A549 (cell line): ENCODE data around the gene USP17L22. TPM values are rescaled to one million over a fixed set of nuclear protein-coding genes. Genes with fewer than 3 reads are reported as not detected.
"Not testable (repeated sequence)": the region's sequence is repeated elsewhere in the genome, so short reads cannot be mapped to it uniquely, and the experiment has no call there.

Experiments used
- ATAC-seq, 2 experiments: fragments of 200-7000 bp in 1 of 2; fragments of >200 bp in 1 of 2; cut with Nextera tagmentation in 1 of 2; cut with Tn5 transposase in 1 of 2; 3 replicates each; pipeline versions ENCODE4 v1.8.0 to v1.9.1; 2018 to 2020; ENCODE audit warnings: mild to moderate bottlenecking in 1 of 2, moderate library complexity in 1 of 2
- CTCF ChIA-PET: fragments of 300-600 bp; sonication (Branson Sonifier 250); formaldehyde crosslinking; extraction: SDS; loops from one replicate; lab custom pipeline; 2021; ENCODE audit warnings: antibody characterized with exemption, inconsistent platforms; lab: Yijun Ruan, JAX
- POLR2A ChIA-PET: fragments of 350-600 bp; formaldehyde crosslinking; extraction: SDS; loops from one replicate; lab custom pipeline; 2021; ENCODE audit warnings: antibody characterized with exemption, inconsistent platforms; lab: Yijun Ruan, JAX
- DNase-seq, 2 experiments: peaks; one replicate each; pipeline versions ENCODE4 v3.0.0 to v3.0.0-alpha.2; 2011 to 2016; ENCODE audit warnings: low read depth in 1 of 2, low spot score in 1 of 2
- FAIRE-seq: peaks from 2 replicates; lab custom pipeline; 2011; peaks lifted over from hg19 to GRCh38; lab: Jason Lieb, UNC
- H3K27ac ChIP-seq, 2 experiments: fragments of >200 bp; sonication (Bioruptor Twin); formaldehyde crosslinking; 3 replicates each; pipeline ENCODE4 v1.5.1; 2016 to 2017
- H3K4me1 ChIP-seq: fragments of >200 bp; sonication (Bioruptor Twin); formaldehyde crosslinking; 3 replicates; pipeline ENCODE4 v1.6.1; 2016
- H3K4me2 ChIP-seq: fragments of >200 bp; sonication (Bioruptor Twin); formaldehyde crosslinking; 3 replicates; pipeline ENCODE4 v1.6.1; 2016
- H3K4me3 ChIP-seq: fragments of >200 bp; sonication (Bioruptor Twin); formaldehyde crosslinking; 3 replicates; pipeline ENCODE4 v1.5.1; 2016
- H3K9me3 ChIP-seq: fragments of >200 bp; sonication (Bioruptor Twin); formaldehyde crosslinking; 3 replicates; pipeline ENCODE4 v1.6.1; 2016
- WGBS: methylation state at CpG from one replicate; pipeline ENCODE4 v1.1.6; 2017; ENCODE audit errors: missing lambda C conversion rate; 5-methylcytosine and 5-hydroxymethylcytosine counted together
- polyA plus RNA-seq, 4 experiments: library from polyadenylated mRNA; depleted of rRNA in 3 of 4; stranded (reverse); fragments of >200 nt; fragmentation: RNase III in 1 of 4; extraction: RNeasy Plus Mini Kit Qiagen cat#74134 plus additional on column Dnase treatment in 1 of 4; gene quantifications; 2 replicates in 3 of 4; 3 replicates in 1 of 4; pipeline ENCODE4 v1.2.3, GENCODE V29; 2011 to 2017

USP17L22 gene
- polyA plus RNA-seq, 2 of the 4 experiments (the other 2 are of a cell fraction), result not detected

DNA sequence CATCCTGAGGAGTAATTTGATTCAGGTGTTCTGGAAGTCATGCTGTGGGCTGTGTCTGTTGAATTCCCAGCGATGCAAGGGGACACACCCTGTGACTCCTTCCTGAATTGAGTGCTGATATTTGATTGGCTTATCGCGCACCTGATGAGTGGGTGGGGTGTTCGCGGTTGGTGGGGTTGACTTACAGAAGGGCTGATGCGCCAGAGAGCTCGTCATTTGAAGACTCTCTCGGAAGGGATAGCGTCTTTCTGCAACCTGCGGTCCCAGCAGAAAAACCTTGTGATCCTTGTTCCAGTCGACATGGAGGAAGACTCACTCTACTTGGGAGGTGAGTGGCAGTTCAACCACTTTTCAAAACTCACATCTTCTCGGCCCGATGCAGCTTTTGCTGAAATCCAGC, 4.8 kb upstream of the USP17L22 start, which contains the start of gene USP17L21:
USP17L21 (plus strand) TSS at position 301 of the 400 bp plus-strand sequence; CDS start at position 301, 0 bp downstream.
- ATAC-seq, H3K4me3 ChIP-seq, H3K27ac ChIP-seq, POLR2A ChIA-PET, H3K9me3 ChIP-seq, DNase-seq, CTCF ChIA-PET, H3K4me2 ChIP-seq, FAIRE-seq, H3K4me1 ChIP-seq: not testable (repeated sequence)
- no CpG with 5 or more reads among the region's 13 CpGs for WGBS

DNA sequence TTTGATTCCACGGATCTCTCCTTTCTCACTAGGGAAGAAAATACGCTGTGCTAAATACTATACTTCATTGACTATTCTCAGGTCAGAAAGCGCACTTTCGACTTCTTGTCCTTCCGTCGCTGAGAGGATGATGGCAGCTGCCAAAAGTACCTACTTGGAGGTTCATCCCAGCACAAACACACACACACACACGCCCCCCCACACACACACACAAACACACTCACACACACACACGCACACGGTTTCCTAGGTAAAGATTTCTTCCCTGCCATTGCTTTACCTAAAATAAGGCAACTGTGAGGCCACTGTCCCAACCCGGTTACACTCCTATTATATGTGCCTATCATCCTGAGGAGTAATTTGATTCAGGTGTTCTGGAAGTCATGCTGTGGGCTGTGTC, 4.3 kb downstream of the USP17L22 start:
- DNase-seq, CTCF ChIA-PET, FAIRE-seq, H3K27ac ChIP-seq, ATAC-seq, H3K4me1 ChIP-seq, H3K9me3 ChIP-seq, H3K4me3 ChIP-seq, POLR2A ChIA-PET, H3K4me2 ChIP-seq: not testable (repeated sequence)
- 49% methylated on average over 8 of the region's 10 CpGs for WGBS

Other genes starting within 250 kb of the USP17L22 start
- not detected in 2 replicates for gene FAM90A26, start 97.2 kb upstream of the USP17L22 start, polyA plus RNA-seq (2011; rRNA removed)
- not detected in 3 replicates for gene FAM90A26, start 97.2 kb upstream of the USP17L22 start, polyA plus RNA-seq (2017; fragmentation: RNase III; extraction: RNeasy Plus Mini Kit Qiagen cat#74134 plus additional on column Dnase treatment)
- not detected in 2 replicates for gene USP17L10, start 57.0 kb upstream of the USP17L22 start, polyA plus RNA-seq (2011; rRNA removed)
- gene USP17L10, start 57.0 kb upstream of the USP17L22 start, polyA plus RNA-seq (2017; fragmentation: RNase III; extraction: RNeasy Plus Mini Kit Qiagen cat#74134 plus additional on column Dnase treatment), result not detected in 3 replicates
- not detected in 2 replicates for gene USP17L11, start 52.2 kb upstream of the USP17L22 start, polyA plus RNA-seq (2011; rRNA removed)
- not detected in 3 replicates for gene USP17L11, start 52.2 kb upstream of the USP17L22 start, polyA plus RNA-seq (2017; fragmentation: RNase III; extraction: RNeasy Plus Mini Kit Qiagen cat#74134 plus additional on column Dnase treatment)
- not detected in 2 replicates for gene USP17L12, start 47.5 kb upstream of the USP17L22 start, polyA plus RNA-seq (2011; rRNA removed)
- not detected in 3 replicates for gene USP17L12, start 47.5 kb upstream of the USP17L22 start, polyA plus RNA-seq (2017; fragmentation: RNase III; extraction: RNeasy Plus Mini Kit Qiagen cat#74134 plus additional on column Dnase treatment)
- gene USP17L13, start 42.7 kb upstream of the USP17L22 start, polyA plus RNA-seq (2011; rRNA removed), result not detected in 2 replicates
- gene USP17L13, start 42.7 kb upstream of the USP17L22 start, polyA plus RNA-seq (2017; fragmentation: RNase III; extraction: RNeasy Plus Mini Kit Qiagen cat#74134 plus additional on column Dnase treatment), result not detected in 3 replicates
- gene USP17L15, start 33.2 kb upstream of the USP17L22 start, polyA plus RNA-seq (2011; rRNA removed), result not detected in 2 replicates
- not detected in 3 replicates for gene USP17L15, start 33.2 kb upstream of the USP17L22 start, polyA plus RNA-seq (2017; fragmentation: RNase III; extraction: RNeasy Plus Mini Kit Qiagen cat#74134 plus additional on column Dnase treatment)
- not detected in 2 replicates for gene USP17L17, start 23.7 kb upstream of the USP17L22 start, polyA plus RNA-seq (2011; rRNA removed)
- not detected in 3 replicates for gene USP17L17, start 23.7 kb upstream of the USP17L22 start, polyA plus RNA-seq (2017; fragmentation: RNase III; extraction: RNeasy Plus Mini Kit Qiagen cat#74134 plus additional on column Dnase treatment)
- not detected in 2 replicates for gene USP17L18, start 19.0 kb upstream of the USP17L22 start, polyA plus RNA-seq (2011; rRNA removed)
- gene USP17L18, start 19.0 kb upstream of the USP17L22 start, polyA plus RNA-seq (2017; fragmentation: RNase III; extraction: RNeasy Plus Mini Kit Qiagen cat#74134 plus additional on column Dnase treatment), result not detected in 3 replicates
- not detected in 2 replicates for gene USP17L19, start 14.2 kb upstream of the USP17L22 start, polyA plus RNA-seq (2011; rRNA removed)
- gene USP17L19, start 14.2 kb upstream of the USP17L22 start, polyA plus RNA-seq (2017; fragmentation: RNase III; extraction: RNeasy Plus Mini Kit Qiagen cat#74134 plus additional on column Dnase treatment), result not detected in 3 replicates
- gene USP17L20, start 9.5 kb upstream of the USP17L22 start, polyA plus RNA-seq (2011; rRNA removed), result not detected in 2 replicates
- not detected in 3 replicates for gene USP17L20, start 9.5 kb upstream of the USP17L22 start, polyA plus RNA-seq (2017; fragmentation: RNase III; extraction: RNeasy Plus Mini Kit Qiagen cat#74134 plus additional on column Dnase treatment)
- gene USP17L21, start 4.7 kb upstream of the USP17L22 start, polyA plus RNA-seq (2011; rRNA removed), result not detected in 2 replicates
- not detected in 3 replicates for gene USP17L21, start 4.7 kb upstream of the USP17L22 start, polyA plus RNA-seq (2017; fragmentation: RNase III; extraction: RNeasy Plus Mini Kit Qiagen cat#74134 plus additional on column Dnase treatment)
- gene USP17L24, start 57.5 kb downstream of the USP17L22 start, polyA plus RNA-seq (2011; rRNA removed), result not detected in 2 replicates
- gene USP17L24, start 57.5 kb downstream of the USP17L22 start, polyA plus RNA-seq (2017; fragmentation: RNase III; extraction: RNeasy Plus Mini Kit Qiagen cat#74134 plus additional on column Dnase treatment), result not detected in 3 replicates
- not detected in 2 replicates for gene USP17L25, start 62.3 kb downstream of the USP17L22 start, polyA plus RNA-seq (2011; rRNA removed)
- not detected in 3 replicates for gene USP17L25, start 62.3 kb downstream of the USP17L22 start, polyA plus RNA-seq (2017; fragmentation: RNase III; extraction: RNeasy Plus Mini Kit Qiagen cat#74134 plus additional on column Dnase treatment)
- gene USP17L26, start 67.0 kb downstream of the USP17L22 start, polyA plus RNA-seq (2011; rRNA removed), result not detected in 2 replicates
- not detected in 3 replicates for gene USP17L26, start 67.0 kb downstream of the USP17L22 start, polyA plus RNA-seq (2017; fragmentation: RNase III; extraction: RNeasy Plus Mini Kit Qiagen cat#74134 plus additional on column Dnase treatment)
- gene USP17L5, start 71.8 kb downstream of the USP17L22 start, polyA plus RNA-seq (2011; rRNA removed), result not detected in 2 replicates
- not detected in 3 replicates for gene USP17L5, start 71.8 kb downstream of the USP17L22 start, polyA plus RNA-seq (2017; fragmentation: RNase III; extraction: RNeasy Plus Mini Kit Qiagen cat#74134 plus additional on column Dnase treatment)
- gene USP17L27, start 76.5 kb downstream of the USP17L22 start, polyA plus RNA-seq (2011; rRNA removed), result not detected in 2 replicates
- not detected in 3 replicates for gene USP17L27, start 76.5 kb downstream of the USP17L22 start, polyA plus RNA-seq (2017; fragmentation: RNase III; extraction: RNeasy Plus Mini Kit Qiagen cat#74134 plus additional on column Dnase treatment)
- not detected in 2 replicates for gene USP17L28, start 81.3 kb downstream of the USP17L22 start, polyA plus RNA-seq (2011; rRNA removed)
- not detected in 3 replicates for gene USP17L28, start 81.3 kb downstream of the USP17L22 start, polyA plus RNA-seq (2017; fragmentation: RNase III; extraction: RNeasy Plus Mini Kit Qiagen cat#74134 plus additional on column Dnase treatment)
- gene USP17L29, start 86.0 kb downstream of the USP17L22 start, polyA plus RNA-seq (2011; rRNA removed), result not detected in 2 replicates
- gene USP17L29, start 86.0 kb downstream of the USP17L22 start, polyA plus RNA-seq (2017; fragmentation: RNase III; extraction: RNeasy Plus Mini Kit Qiagen cat#74134 plus additional on column Dnase treatment), result not detected in 3 replicates
- gene USP17L30, start 95.5 kb downstream of the USP17L22 start, polyA plus RNA-seq (2011; rRNA removed), result not detected in 2 replicates
- gene USP17L30, start 95.5 kb downstream of the USP17L22 start, polyA plus RNA-seq (2017; fragmentation: RNase III; extraction: RNeasy Plus Mini Kit Qiagen cat#74134 plus additional on column Dnase treatment), result not detected in 3 replicates
- not detected in 2 replicates for gene DEFB131A, start 176.8 kb downstream of the USP17L22 start, polyA plus RNA-seq (2011; rRNA removed)
- gene DEFB131A, start 176.8 kb downstream of the USP17L22 start, polyA plus RNA-seq (2017; fragmentation: RNase III; extraction: RNeasy Plus Mini Kit Qiagen cat#74134 plus additional on column Dnase treatment), result not detected in 3 replicates